NAMALWA (cell line): ENCODE measurements around the gene TBX3.

Experiments used
- DNase-seq: peaks from one replicate; pipeline ENCODE4 v3.0.0-alpha.2; 2015; ENCODE audit warnings: low spot score

TBX3 gene

GRCh38 chr12:114696443-114697242 is 12.7 kb upstream of the TBX3 start:
- no peak for DNase-seq

GRCh38 chr12:114695305-114695592 is 11.3 kb upstream of the TBX3 start:
- DNase-seq: no peak

- no peak for DNase-seq
Measured at GRCh38 chr12:114694436-114695304, 10.7 kb upstream of the TBX3 start.

- DNase-seq: no peak
Measured at GRCh38 chr12:114693532-114693931, 9.6 kb upstream of the TBX3 start.

- no peak for DNase-seq
Measured at GRCh38 chr12:114693059-114693531, 9.1 kb upstream of the TBX3 start.

- DNase-seq: no peak
Measured at GRCh38 chr12:114692186-114693058, 8.4 kb upstream of the TBX3 start.

GRCh38 chr12:114691763-114692185 is 7.8 kb upstream of the TBX3 start:
- DNase-seq: no peak

- DNase-seq: no peak
Measured at GRCh38 chr12:114691196-114691595, 7.2 kb upstream of the TBX3 start.

- DNase-seq: no peak
Measured at GRCh38 chr12:114690267-114691135, 6.5 kb upstream of the TBX3 start.

- no peak for DNase-seq
Measured at GRCh38 chr12:114689075-114689994, 5.4 kb upstream of the TBX3 start.

GRCh38 chr12:114688256-114688845 is 4.4 kb upstream of the TBX3 start:
- DNase-seq: no peak

GRCh38 chr12:114687802-114688201 is 3.8 kb upstream of the TBX3 start:
- DNase-seq: no peak

GRCh38 chr12:114686773-114687500 is 3.0 kb upstream of the TBX3 start:
- no peak for DNase-seq

- DNase-seq: no peak
Measured at GRCh38 chr12:114686426-114686772, 2.4 kb upstream of the TBX3 start.

GRCh38 chr12:114685869-114686268 is 1.9 kb upstream of the TBX3 start:
- DNase-seq: no peak

- no peak for DNase-seq
Measured at GRCh38 chr12:114685320-114685781, 1.4 kb upstream of the TBX3 start.

GRCh38 chr12:114684870-114685273 is 897 bp upstream of the TBX3 start:
- no peak for DNase-seq

- no peak for DNase-seq
Measured at GRCh38 chr12:114683709-114684097, 272 bp downstream of the TBX3 start.
